Stimulated activated CD8-positive, alpha-beta memory T cell treated with anti-CD3 and anti-CD28 coated beads, Interleukin-12 subunit alpha, Interleukin-12 subunit beta, amount 100 ng/mL, for 24 hours (primary cell): Measurements from ENCODE around the gene ITGB6.

Experiments used
- DNase-seq: peaks from one replicate; pipeline ENCODE4 v3.0.0-alpha.2; 2020; ENCODE audit errors: extremely low read depth

Gene ITGB6

GRCh38 chr2:160087854-160088745 is 112.0 kb downstream of the ITGB6 start:
- DNase-seq = no peak

GRCh38 chr2:160085662-160086061 is 114.4 kb downstream of the ITGB6 start:
- DNase-seq = no peak

- DNase-seq = no peak
Measured at GRCh38 chr2:160077912-160078810, 121.9 kb downstream of the ITGB6 start.

- DNase-seq = no peak
Measured at GRCh38 chr2:160076914-160077313, 123.2 kb downstream of the ITGB6 start.

GRCh38 chr2:160076241-160076640 is 123.8 kb downstream of the ITGB6 start:
- no peak for DNase-seq

- no peak for DNase-seq
Measured at GRCh38 chr2:160075171-160075570, 124.9 kb downstream of the ITGB6 start.

- no peak for DNase-seq
Measured at GRCh38 chr2:160073284-160073888, 126.7 kb downstream of the ITGB6 start.

GRCh38 chr2:160068906-160069305 is 131.2 kb downstream of the ITGB6 start:
- DNase-seq = no peak

GRCh38 chr2:160064916-160065315 is 135.2 kb downstream of the ITGB6 start:
- no peak for DNase-seq

- DNase-seq = no peak
Measured at GRCh38 chr2:160063879-160064612, 136.0 kb downstream of the ITGB6 start.

GRCh38 chr2:160063271-160063670 is 136.8 kb downstream of the ITGB6 start:
- DNase-seq = no peak

GRCh38 chr2:160062292-160063005 is 137.6 kb downstream of the ITGB6 start, which contains the start of gene PLA2R1:
Gene PLA2R1 (minus strand): TSS chr2:160062615. CDS start chr2:160062403, 212 bp downstream.
- no peak for DNase-seq

GRCh38 chr2:160061944-160062291 is 138.2 kb downstream of the ITGB6 start:
- no peak for DNase-seq

- DNase-seq = no peak
Measured at GRCh38 chr2:160061533-160061932, 138.5 kb downstream of the ITGB6 start.

GRCh38 chr2:160060297-160060696 is 139.8 kb downstream of the ITGB6 start:
- no peak for DNase-seq

GRCh38 chr2:160057356-160057755 is 142.7 kb downstream of the ITGB6 start:
- no peak for DNase-seq

GRCh38 chr2:160055726-160056108 is 144.4 kb downstream of the ITGB6 start:
- DNase-seq = no peak

- DNase-seq = no peak
Measured at GRCh38 chr2:160054984-160055725, 144.9 kb downstream of the ITGB6 start.

GRCh38 chr2:160053946-160054345 is 146.1 kb downstream of the ITGB6 start:
- no peak for DNase-seq

GRCh38 chr2:160052531-160052930 is 147.5 kb downstream of the ITGB6 start:
- no peak for DNase-seq
